Esophagus squamous epithelium (tissue), 4 donors: ENCODE data around the gene TNFAIP3.

Experiments
- POLR2A ChIP-seq, 4 donors: fragments of 450-650 bp; IDR thresholded peaks; one replicate each; pipeline ENCODE4 v1.6.1; 2017; ENCODE audit warnings: antibody characterized with exemption in 4 of 4, mild to moderate bottlenecking in 4 of 4, moderate library complexity in 3 of 4
- TF ChIP-seq, protein P1 (sequence below), 6 experiments: fragments of 450-650 bp in 4 of 6; fragments of 200-600 bp in 2 of 6; sonication (generic) in 2 of 6; IDR thresholded peaks; one replicate each; pipeline ENCODE4 v1.5.1; 2016 to 2019; ENCODE audit warnings: antibody characterized with exemption in 6 of 6, mild to moderate bottlenecking in 4 of 6, moderate library complexity in 4 of 6

DNA sequence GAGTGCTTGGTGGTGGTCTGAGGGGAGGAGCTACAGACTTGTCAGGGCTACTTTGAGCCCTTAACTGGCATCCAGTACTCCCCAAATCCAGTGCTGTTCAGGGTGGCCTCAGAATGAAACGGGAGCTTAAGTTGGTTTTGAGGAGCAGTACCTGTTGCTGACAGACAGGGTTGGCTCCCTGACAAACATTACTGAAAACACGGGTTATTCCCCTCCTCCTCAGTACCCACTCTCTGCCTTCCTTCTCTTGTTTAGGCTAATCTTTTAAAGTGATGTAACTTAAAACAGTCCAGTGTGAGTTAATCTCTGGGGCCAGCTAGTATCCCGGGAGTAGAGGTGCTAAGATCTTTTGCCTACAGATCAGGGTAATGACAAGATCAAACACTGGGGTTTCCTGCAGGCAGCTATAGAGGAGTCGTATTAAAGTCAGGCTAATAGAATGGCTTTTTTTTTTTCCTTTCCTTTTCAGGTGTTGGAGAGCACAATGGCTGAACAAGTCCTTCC, 3.7 kb downstream of the TNFAIP3 start:
- TF ChIP-seq POLR2A (IDR thresholded peaks at IDR 0.05), result no peak
- TF ChIP-seq, protein P1, sequence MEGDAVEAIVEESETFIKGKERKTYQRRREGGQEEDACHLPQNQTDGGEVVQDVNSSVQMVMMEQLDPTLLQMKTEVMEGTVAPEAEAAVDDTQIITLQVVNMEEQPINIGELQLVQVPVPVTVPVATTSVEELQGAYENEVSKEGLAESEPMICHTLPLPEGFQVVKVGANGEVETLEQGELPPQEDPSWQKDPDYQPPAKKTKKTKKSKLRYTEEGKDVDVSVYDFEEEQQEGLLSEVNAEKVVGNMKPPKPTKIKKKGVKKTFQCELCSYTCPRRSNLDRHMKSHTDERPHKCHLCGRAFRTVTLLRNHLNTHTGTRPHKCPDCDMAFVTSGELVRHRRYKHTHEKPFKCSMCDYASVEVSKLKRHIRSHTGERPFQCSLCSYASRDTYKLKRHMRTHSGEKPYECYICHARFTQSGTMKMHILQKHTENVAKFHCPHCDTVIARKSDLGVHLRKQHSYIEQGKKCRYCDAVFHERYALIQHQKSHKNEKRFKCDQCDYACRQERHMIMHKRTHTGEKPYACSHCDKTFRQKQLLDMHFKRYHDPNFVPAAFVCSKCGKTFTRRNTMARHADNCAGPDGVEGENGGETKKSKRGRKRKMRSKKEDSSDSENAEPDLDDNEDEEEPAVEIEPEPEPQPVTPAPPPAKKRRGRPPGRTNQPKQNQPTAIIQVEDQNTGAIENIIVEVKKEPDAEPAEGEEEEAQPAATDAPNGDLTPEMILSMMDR (IDR thresholded peaks at IDR 0.05), result peak in 4 of 6 experiments; percentile 27 to 67 (median 54)
